Skeletal muscle cell (primary cell): ENCODE results near the gene CMIP.
A peak's percentile ranks its signal among the peaks of the same experiment; 100 is the strongest.
"Not testable (repeated sequence)": the region's sequence is repeated elsewhere in the genome, so short reads cannot be mapped to it uniquely, and the experiment has no call there.

Experiments used
- DNase-seq: peaks from one replicate; pipeline ENCODE4 v3.0.0-alpha.2; 2010; ENCODE audit warnings: low read depth
- H3K4me3 ChIP-seq: 2 replicates; pipeline ENCODE4 v1.5.1; 2011; ENCODE audit warnings: low read depth, mild to moderate bottlenecking, control low read depth, low read length, moderate library complexity

Gene CMIP

GRCh38 chr16:81522851-81523250 is 78.2 kb downstream of the CMIP start:
- H3K4me3 ChIP-seq, DNase-seq: not testable (repeated sequence)

- DNase-seq, result peak; percentile 44
Measured at GRCh38 chr16:81523387-81524115, 78.9 kb downstream of the CMIP start.

GRCh38 chr16:81524382-81524781 is 79.8 kb downstream of the CMIP start:
- DNase-seq, result no peak
- H3K4me3 ChIP-seq, result no peak overlapping the region

More at GRCh38 chr16:81523387-81524115, 78.9 kb downstream of the CMIP start:
- H3K4me3 ChIP-seq, result no peak overlapping the region

- not testable (repeated sequence) for DNase-seq, H3K4me3 ChIP-seq
Measured at GRCh38 chr16:81524885-81525284, 80.3 kb downstream of the CMIP start.

GRCh38 chr16:81526199-81526598 is 81.6 kb downstream of the CMIP start:
- H3K4me3 ChIP-seq, result no peak overlapping the region
- DNase-seq, result no peak

- DNase-seq, result no peak
Measured at GRCh38 chr16:81526935-81527334, 82.3 kb downstream of the CMIP start.

GRCh38 chr16:81527477-81528178 is 83.0 kb downstream of the CMIP start:
- DNase-seq, result no peak
- H3K4me3 ChIP-seq, result no peak overlapping the region

More at GRCh38 chr16:81526935-81527334, 82.3 kb downstream of the CMIP start:
- H3K4me3 ChIP-seq, result no peak overlapping the region

GRCh38 chr16:81528256-81528655 is 83.6 kb downstream of the CMIP start:
- no peak for DNase-seq
- H3K4me3 ChIP-seq, result no peak overlapping the region

GRCh38 chr16:81530296-81530721 is 85.7 kb downstream of the CMIP start:
- no peak for DNase-seq
- H3K4me3 ChIP-seq, result no peak overlapping the region

- DNase-seq, result no peak
- no peak overlapping the region for H3K4me3 ChIP-seq
Measured at GRCh38 chr16:81530814-81531213, 86.2 kb downstream of the CMIP start.

GRCh38 chr16:81531419-81531821 is 86.8 kb downstream of the CMIP start:
- no peak for DNase-seq
- H3K4me3 ChIP-seq, result no peak overlapping the region

- DNase-seq, result no peak
- no peak overlapping the region for H3K4me3 ChIP-seq
Measured at GRCh38 chr16:81532491-81533174, 88.0 kb downstream of the CMIP start.

GRCh38 chr16:81533175-81533507 is 88.5 kb downstream of the CMIP start:
- DNase-seq, result no peak
- H3K4me3 ChIP-seq, result no peak overlapping the region

GRCh38 chr16:81535679-81536360 is 91.2 kb downstream of the CMIP start:
- no peak overlapping the region for H3K4me3 ChIP-seq
- no peak for DNase-seq

- H3K4me3 ChIP-seq, result no peak overlapping the region
- DNase-seq, result no peak
Measured at GRCh38 chr16:81536648-81537047, 92.0 kb downstream of the CMIP start.

- H3K4me3 ChIP-seq, result no peak overlapping the region
- DNase-seq, result peak; percentile 67
Measured at GRCh38 chr16:81537721-81538561, 93.3 kb downstream of the CMIP start.

GRCh38 chr16:81539009-81539758 is 94.6 kb downstream of the CMIP start:
- no peak overlapping the region for H3K4me3 ChIP-seq
- DNase-seq, result no peak

GRCh38 chr16:81539759-81540472 is 95.3 kb downstream of the CMIP start:
- H3K4me3 ChIP-seq, result no peak overlapping the region

More at GRCh38 chr16:81539759-81540472, 95.3 kb downstream of the CMIP start:
- no peak for DNase-seq
